ENCODE results near the gene BBS9. TPM values are rescaled to one million over a fixed set of nuclear protein-coding genes. Genes with fewer than 3 reads are reported as not detected.

The BBS9 gene
- total and polyA plus RNA-seq, 2 donors: 6.9 to 12.1 TPM

GRCh38 chr7:33400214-33400538 lies 270.8 kb downstream of the BBS9 start:
- H3K36me3 ChIP-seq (ENCODE audit: control insufficient read depth in 2 of 2, insufficient read depth in 2 of 2, low read length in 1 of 2): no peaks in the 10 kb centered on the region
- DNase-seq (ENCODE audit: low read depth in 6 of 9, low spot score in 9 of 9): no peak
- H3K27me3 ChIP-seq (ENCODE audit: control insufficient read depth in 2 of 2, insufficient read depth in 1 of 2, low read length in 1 of 2): no peaks in the 10 kb centered on the region
- H3K4me3 ChIP-seq (ENCODE audit: low read length in 2 of 2): no peak overlapping the region
- H3K4me1 ChIP-seq (ENCODE audit: control insufficient read depth in 2 of 2, insufficient read depth in 2 of 2, low read length in 2 of 2): no peaks in the 10 kb centered on the region
- WGBS: 95% methylated on average over 1 of the region's 1 CpG
- no peaks in the 10 kb centered on the region for H3K9me3 ChIP-seq (ENCODE audit: control insufficient read depth in 2 of 2, insufficient read depth in 1 of 2, low read length in 1 of 2)
- H3K27ac ChIP-seq (ENCODE audit: low read depth in 1 of 2, low read length in 1 of 2): no peak overlapping the region

GRCh38 chr7:33410266-33410665 lies 280.9 kb downstream of the BBS9 start:
- peaks cover 0 to 3% of the 10 kb centered on the region in 2 donors for H3K9me3 ChIP-seq (ENCODE audit: control insufficient read depth in 2 of 2, insufficient read depth in 1 of 2, low read length in 1 of 2)
- H3K36me3 ChIP-seq (ENCODE audit: control insufficient read depth in 2 of 2, insufficient read depth in 2 of 2, low read length in 1 of 2): no peaks in the 10 kb centered on the region
- no peak overlapping the region for H3K27ac ChIP-seq (ENCODE audit: low read depth in 1 of 2, low read length in 1 of 2)
- 94% methylated on average over 1 of the region's 1 CpG for WGBS
- H3K4me1 ChIP-seq (ENCODE audit: control insufficient read depth in 2 of 2, insufficient read depth in 2 of 2, low read length in 2 of 2): no peaks in the 10 kb centered on the region
- DNase-seq (ENCODE audit: low read depth in 6 of 9, low spot score in 9 of 9): no peak
- no peaks in the 10 kb centered on the region for H3K27me3 ChIP-seq (ENCODE audit: control insufficient read depth in 2 of 2, insufficient read depth in 1 of 2, low read length in 1 of 2)
- no peak overlapping the region for H3K4me3 ChIP-seq (ENCODE audit: low read length in 2 of 2)

GRCh38 chr7:33411020-33411419 lies 281.7 kb downstream of the BBS9 start:
- no peak for DNase-seq (ENCODE audit: low read depth in 6 of 9, low spot score in 9 of 9)
- no peaks in the 10 kb centered on the region for H3K36me3 ChIP-seq (ENCODE audit: control insufficient read depth in 2 of 2, insufficient read depth in 2 of 2, low read length in 1 of 2)
- no peak overlapping the region for H3K4me3 ChIP-seq (ENCODE audit: low read length in 2 of 2)
- H3K27ac ChIP-seq (ENCODE audit: low read depth in 1 of 2, low read length in 1 of 2): no peak overlapping the region
- H3K9me3 ChIP-seq (ENCODE audit: control insufficient read depth in 2 of 2, insufficient read depth in 1 of 2, low read length in 1 of 2): peaks cover 0 to 3% of the 10 kb centered on the region in 2 donors
- H3K27me3 ChIP-seq (ENCODE audit: control insufficient read depth in 2 of 2, insufficient read depth in 1 of 2, low read length in 1 of 2): no peaks in the 10 kb centered on the region
- 96% methylated on average over 3 of the region's 3 CpGs for WGBS
- H3K4me1 ChIP-seq (ENCODE audit: control insufficient read depth in 2 of 2, insufficient read depth in 2 of 2, low read length in 2 of 2): no peaks in the 10 kb centered on the region

- Histone ChIP-seq H3K9me3 (ENCODE audit: control insufficient read depth in 2 of 2, insufficient read depth in 1 of 2, low read length in 1 of 2) (peaks cover 0 to 3% of the 10 kb centered on the region in 2 donors), H3K4me1 (ENCODE audit: control insufficient read depth in 2 of 2, insufficient read depth in 2 of 2, low read length in 2 of 2) (no peaks in the 10 kb centered on the region), H3K27ac (ENCODE audit: low read depth in 1 of 2, low read length in 1 of 2) (no peak overlapping the region), H3K27me3 (ENCODE audit: control insufficient read depth in 2 of 2, insufficient read depth in 1 of 2, low read length in 1 of 2) (no peaks in the 10 kb centered on the region), H3K36me3 (ENCODE audit: control insufficient read depth in 2 of 2, insufficient read depth in 2 of 2, low read length in 1 of 2) (no peaks in the 10 kb centered on the region), H3K4me3 (ENCODE audit: low read length in 2 of 2) (no peak overlapping the region)
- DNase-seq (ENCODE audit: low read depth in 6 of 9, low spot score in 9 of 9): no peak
Measured at GRCh38 chr7:33412331-33412730, 283.0 kb downstream of the BBS9 start.

GRCh38 chr7:33418251-33418701 lies 288.9 kb downstream of the BBS9 start:
- Histone ChIP-seq H3K27ac (ENCODE audit: low read depth in 1 of 2, low read length in 1 of 2) (no peak overlapping the region), H3K27me3 (ENCODE audit: control insufficient read depth in 2 of 2, insufficient read depth in 1 of 2, low read length in 1 of 2) (no peaks in the 10 kb centered on the region), H3K36me3 (ENCODE audit: control insufficient read depth in 2 of 2, insufficient read depth in 2 of 2, low read length in 1 of 2) (no peaks in the 10 kb centered on the region), H3K9me3 (ENCODE audit: control insufficient read depth in 2 of 2, insufficient read depth in 1 of 2, low read length in 1 of 2) (no peaks in the 10 kb centered on the region), H3K4me3 (ENCODE audit: low read length in 2 of 2) (no peak overlapping the region), H3K4me1 (ENCODE audit: control insufficient read depth in 2 of 2, insufficient read depth in 2 of 2, low read length in 2 of 2) (no peaks in the 10 kb centered on the region)
- DNase-seq (ENCODE audit: low read depth in 6 of 9, low spot score in 9 of 9): no peak
- 91% methylated on average over 6 of the region's 6 CpGs for WGBS

- 88% methylated on average over 6 of the region's 6 CpGs for whole genome bisulfite sequencing
- no peak for DNase-seq (ENCODE audit: low read depth in 6 of 9, low spot score in 9 of 9)
- Histone ChIP-seq H3K4me1 (ENCODE audit: control insufficient read depth in 2 of 2, insufficient read depth in 2 of 2, low read length in 2 of 2) (no peaks in the 10 kb centered on the region), H3K27me3 (ENCODE audit: control insufficient read depth in 2 of 2, insufficient read depth in 1 of 2, low read length in 1 of 2) (no peaks in the 10 kb centered on the region), H3K27ac (ENCODE audit: low read depth in 1 of 2, low read length in 1 of 2) (no peak overlapping the region), H3K9me3 (ENCODE audit: control insufficient read depth in 2 of 2, insufficient read depth in 1 of 2, low read length in 1 of 2) (no peaks in the 10 kb centered on the region), H3K36me3 (ENCODE audit: control insufficient read depth in 2 of 2, insufficient read depth in 2 of 2, low read length in 1 of 2) (no peaks in the 10 kb centered on the region), H3K4me3 (ENCODE audit: low read length in 2 of 2) (no peak overlapping the region)
Measured at GRCh38 chr7:33420311-33420940, 291.1 kb downstream of the BBS9 start.

- no peaks in the 10 kb centered on the region for H3K36me3 ChIP-seq (ENCODE audit: control insufficient read depth in 2 of 2, insufficient read depth in 2 of 2, low read length in 1 of 2)
- H3K4me3 ChIP-seq (ENCODE audit: low read length in 2 of 2): no peak overlapping the region
- DNase-seq (ENCODE audit: low read depth in 6 of 9, low spot score in 9 of 9): no peak
- WGBS: 83% methylated on average over 1 of the region's 1 CpG
- H3K27me3 ChIP-seq (ENCODE audit: control insufficient read depth in 2 of 2, insufficient read depth in 1 of 2, low read length in 1 of 2): no peaks in the 10 kb centered on the region
- no peak overlapping the region for H3K27ac ChIP-seq (ENCODE audit: low read depth in 1 of 2, low read length in 1 of 2)
- H3K4me1 ChIP-seq (ENCODE audit: control insufficient read depth in 2 of 2, insufficient read depth in 2 of 2, low read length in 2 of 2): no peaks in the 10 kb centered on the region
- H3K9me3 ChIP-seq (ENCODE audit: control insufficient read depth in 2 of 2, insufficient read depth in 1 of 2, low read length in 1 of 2): no peaks in the 10 kb centered on the region
Measured at GRCh38 chr7:33421429-33421828, 292.1 kb downstream of the BBS9 start.

GRCh38 chr7:33422141-33422540 lies 292.8 kb downstream of the BBS9 start:
- WGBS: 99% methylated on average over 2 of the region's 2 CpGs
- Histone ChIP-seq H3K27ac (ENCODE audit: low read depth in 1 of 2, low read length in 1 of 2) (no peak overlapping the region), H3K4me1 (ENCODE audit: control insufficient read depth in 2 of 2, insufficient read depth in 2 of 2, low read length in 2 of 2) (no peaks in the 10 kb centered on the region), H3K36me3 (ENCODE audit: control insufficient read depth in 2 of 2, insufficient read depth in 2 of 2, low read length in 1 of 2) (no peaks in the 10 kb centered on the region), H3K9me3 (ENCODE audit: control insufficient read depth in 2 of 2, insufficient read depth in 1 of 2, low read length in 1 of 2) (no peaks in the 10 kb centered on the region), H3K4me3 (ENCODE audit: low read length in 2 of 2) (no peak overlapping the region), H3K27me3 (ENCODE audit: control insufficient read depth in 2 of 2, insufficient read depth in 1 of 2, low read length in 1 of 2) (no peaks in the 10 kb centered on the region)
- no peak for DNase-seq (ENCODE audit: low read depth in 6 of 9, low spot score in 9 of 9)

- Histone ChIP-seq H3K27ac (ENCODE audit: low read depth in 1 of 2, low read length in 1 of 2) (no peak overlapping the region), H3K9me3 (ENCODE audit: control insufficient read depth in 2 of 2, insufficient read depth in 1 of 2, low read length in 1 of 2) (no peaks in the 10 kb centered on the region), H3K4me3 (ENCODE audit: low read length in 2 of 2) (no peak overlapping the region), H3K36me3 (ENCODE audit: control insufficient read depth in 2 of 2, insufficient read depth in 2 of 2, low read length in 1 of 2) (no peaks in the 10 kb centered on the region), H3K4me1 (ENCODE audit: control insufficient read depth in 2 of 2, insufficient read depth in 2 of 2, low read length in 2 of 2) (no peaks in the 10 kb centered on the region), H3K27me3 (ENCODE audit: control insufficient read depth in 2 of 2, insufficient read depth in 1 of 2, low read length in 1 of 2) (no peaks in the 10 kb centered on the region)
- DNase-seq (ENCODE audit: low read depth in 6 of 9, low spot score in 9 of 9): no peak
- WGBS: 95% methylated on average over 8 of the region's 8 CpGs
Measured at GRCh38 chr7:33422825-33423645, 293.7 kb downstream of the BBS9 start.

All from thymus (tissue), 11 donors.